K562 (cell line): ENCODE data around the gene PRKAG1. TPM values are rescaled to one million over a fixed set of nuclear protein-coding genes. Genes with fewer than 3 reads are reported as not detected.
A peak's percentile ranks its signal among the peaks of the same experiment; 100 is the strongest.

Experiments
- BRF2 ChIP-seq: IDR thresholded peaks from 3 replicates; pipeline ENCODE4 v1.6.1; 2011; ENCODE audit warnings: borderline replicate concordance, mild to moderate bottlenecking; ENCODE audit not compliant: insufficient read length, insufficient read depth
- CUX1 ChIP-seq: fragments of 200-800 bp; sonication (Bioruptor generic); IDR thresholded peaks from 2 replicates; pipeline ENCODE4 v1.6.1; 2016; ENCODE audit warnings: missing genetic modification characterization, missing compliant biosample characterization
- FOXA3 ChIP-seq, 2 experiments: fragments of 450-650 bp in 1 of 2; sonication (generic) in 1 of 2; formaldehyde crosslinking; IDR thresholded peaks in 1 of 2; conservative IDR thresholded peaks in 1 of 2; 2 replicates each; pipeline versions ENCODE4 v1.4.0 to v1.8.0; 2020 to 2022; ENCODE audit warnings: mild to moderate bottlenecking in 2 of 2, missing genetic modification reagents in 1 of 2
- FOXJ3 ChIP-seq: sonication (generic); formaldehyde crosslinking; IDR thresholded peaks from 2 replicates; pipeline ENCODE4 v1.4.0; 2020; ENCODE audit warnings: mild to moderate bottlenecking, missing genetic modification reagents
- FUS ChIP-seq: fragments of 200-400 bp; formaldehyde crosslinking; optimal IDR thresholded peaks from 2 replicates; pipeline ENCODE3; 2017; ENCODE audit warnings: low read depth, low read length
- MAFK ChIP-seq: IDR thresholded peaks from 2 replicates; pipeline ENCODE4 v1.6.1; 2011; ENCODE audit warnings: low read length, improper control_type of control experiment
- MYBL2 ChIP-seq, 2 experiments: fragments of 450-650 bp in 1 of 2; sonication (generic) in 1 of 2; formaldehyde crosslinking in 1 of 2; IDR thresholded peaks; 2 replicates each; pipeline versions ENCODE4 v1.6.1 to v1.8.1; 2017 to 2022; ENCODE audit warnings: borderline replicate concordance in 1 of 2, inconsistent platforms in 1 of 2, low read depth in 1 of 2, mild to moderate bottlenecking in 1 of 2, missing genetic modification reagents in 1 of 2, moderate library complexity in 1 of 2
- NFIX ChIP-seq: fragments of 250-450 bp; sonication (Bioruptor Pico); IDR thresholded peaks from 2 replicates; pipeline ENCODE4 v1.4.0; 2020; ENCODE audit warnings: low read depth, mild to moderate bottlenecking, moderate library complexity
- PML ChIP-seq: IDR thresholded peaks from 2 replicates; pipeline ENCODE4 v1.6.1; 2012; ENCODE audit warnings: low read length, inconsistent platforms
- SNAPC5 ChIP-seq: fragments of 250-450 bp; sonication (Bioruptor Pico); IDR thresholded peaks from 2 replicates; pipeline ENCODE4 v1.8.0; 2021; ENCODE audit warnings: moderate library complexity, mild to moderate bottlenecking, inconsistent platforms
- TEAD1 ChIP-seq, 2 experiments: fragments of 450-650 bp in 1 of 2; sonication (generic) in 1 of 2; formaldehyde crosslinking; IDR thresholded peaks; 2 replicates each; pipeline versions ENCODE4 v1.4.0 to v1.8.0; 2020 to 2022; ENCODE audit warnings: mild to moderate bottlenecking in 2 of 2, missing genetic modification reagents in 1 of 2
- U2AF2 ChIP-seq: fragments of 200-400 bp; formaldehyde crosslinking; optimal IDR thresholded peaks from 2 replicates; pipeline ENCODE3; 2017; ENCODE audit warnings: low read depth, mild to moderate bottlenecking, low read length
- ZFP1 ChIP-seq: fragments of 450-650 bp; formaldehyde crosslinking; IDR thresholded peaks from 2 replicates; pipeline ENCODE4 v1.4.0; 2020; ENCODE audit warnings: mild to moderate bottlenecking, mixed read lengths
- ZFP36 ChIP-seq: fragments of 150-350 bp; IDR thresholded peaks from 2 replicates; pipeline ENCODE4 v1.6.1; 2018; ENCODE audit warnings: low read length, low read depth; ENCODE audit not compliant: partially characterized antibody
- ZNF311 ChIP-seq: fragments of 250-450 bp; sonication (Bioruptor Pico); IDR thresholded peaks from 2 replicates; pipeline ENCODE4 v1.4.0; 2020; ENCODE audit warnings: mild to moderate bottlenecking, moderate library complexity
- ZNF655 ChIP-seq: fragments of 250-450 bp; sonication (Bioruptor Pico); IDR thresholded peaks from 2 replicates; pipeline ENCODE4 v1.5.0; 2021
- ZNF740 ChIP-seq, 3 experiments: fragments of 200-800 bp in 1 of 3; sonication (Bioruptor generic) in 1 of 3; sonication (generic) in 1 of 3; formaldehyde crosslinking in 1 of 3; IDR thresholded peaks; 2 replicates each; pipeline versions ENCODE4 v1.6.1 to v1.8.0; 2016 to 2022; ENCODE audit warnings: mild to moderate bottlenecking in 2 of 3, missing compliant biosample characterization in 2 of 3, missing genetic modification characterization in 2 of 3, missing genetic modification reagents in 1 of 3
- polyA plus RNA-seq, 8 experiments: library from polyadenylated mRNA; depleted of rRNA in 4 of 8; stranded (reverse) in 5 of 8; unstranded in 3 of 8; fragments of >200 nt; fragmentation: Nextera tagmentation in 2 of 8; fragmentation: Illumina TruSeq in 1 of 8; extraction: Ambion mirVana in 2 of 8; extraction: Trizol in 1 of 8; gene quantifications; 2 replicates each; pipeline versions ENCODE4 v1.2.1 to v1.2.3, GENCODE V29; 2011 to 2014; ENCODE audit warnings: inconsistent platforms in 1 of 8, missing spikeins in 1 of 8
- total RNA-seq, 7 experiments: library from RNA; depleted of rRNA in 6 of 7; stranded (reverse); fragments of >200 nt in 6 of 7; fragmentation: Illumina TruSeq in 2 of 7; extraction: Trizol in 2 of 7; gene quantifications; 2 replicates each; pipeline versions ENCODE4 v1.2.1 to v1.2.3, GENCODE V29; 2011 to 2021; ENCODE audit warnings: low replicate concordance in 1 of 7

Gene PRKAG1
- total and polyA plus RNA-seq, 9 of the 15 experiments (the other 6 are each of a cell fraction or from before 2014, with no cell fraction given), result 51.1 to 126 (median 79.1) TPM

- TF ChIP-seq CUX1 (CRISPR knock-in tag) (no peak), FOXA3 (CRISPR knock-in tag; conservative IDR thresholded peaks at IDR 0.05 in 1 of 2, IDR thresholded peaks at IDR 0.05 in 1 of 2) (no peak), NFIX (no peak), FOXJ3 (CRISPR knock-in tag) (no peak), MYBL2 (IDR thresholded peaks at IDR 0.05; ENCODE audit: low read depth) (no peak), MYBL2 (CRISPR knock-in tag; IDR thresholded peaks at IDR 0.05; ENCODE audit: borderline replicate concordance) (no peak), U2AF2 (no peak), BRF2 (no peak), ZNF311 (CRISPR knock-in tag) (no peak), MAFK (no peak), ZFP36 (no peak), ZFP1 (CRISPR knock-in tag) (no peak), SNAPC5 (no peak), TEAD1 (CRISPR knock-in tag; IDR thresholded peaks at IDR 0.05) (0 out of 4 replicates have a peak, but pooled peaks of 1 of the 2 experiments have one; percentile 51), ZNF740 (CRISPR knock-in tag; IDR thresholded peaks at IDR 0.05) (0 out of 2 replicates have a peak, but pooled peaks have one; percentile 38), ZNF740 (tag; IDR thresholded peaks at IDR 0.05) (no peak), PML (no peak), ZNF655 (CRISPR knock-in tag) (no peak), FUS (no peak)
Observed at GRCh38 chr12:48956279-48957140, 62.1 kb downstream of the PRKAG1 start (continued).
